Thoracic aorta (tissue), 2 donors: ENCODE results near the gene MAD1L1. TPM values are rescaled to one million over a fixed set of nuclear protein-coding genes. Genes with fewer than 3 reads are reported as not detected.

Source experiments
- ATAC-seq: fragments of 150-250 bp; one replicate; pipeline ENCODE4 v1.8.0; 2017; ENCODE audit warnings: low read depth; ENCODE audit not compliant: insufficient number of reproducible peaks, low FRiP score
- DNase-seq: peaks from one replicate; pipeline ENCODE4 v3.0.0-alpha.2; 2020; ENCODE audit warnings: low spot score
- H3K27ac ChIP-seq, 2 donors: fragments of 200-600 bp; sonication (generic); 1 replicate in 1 of 2; 2 replicates in 1 of 2; pipeline ENCODE4 v1.5.1; 2016; ENCODE audit warnings: mild to moderate bottlenecking in 2 of 2, moderate library complexity in 2 of 2
- H3K27me3 ChIP-seq: fragments of 200-600 bp; sonication (generic); replicated peaks from 2 replicates; pipeline ENCODE4 v1.6.0; 2016; ENCODE audit warnings: mild to moderate bottlenecking; ENCODE audit not compliant: insufficient read depth
- H3K36me3 ChIP-seq: fragments of 200-600 bp; sonication (generic); one replicate; pipeline ENCODE4 v1.5.1; 2016
- H3K4me1 ChIP-seq, 2 donors: fragments of 200-600 bp; sonication (generic); 1 replicate in 1 of 2; 2 replicates in 1 of 2; pipeline versions ENCODE4 v1.5.1 to v1.6.0; 2016; ENCODE audit warnings: low read depth in 2 of 2, mild to moderate bottlenecking in 1 of 2; ENCODE audit not compliant: control insufficient read depth in 1 of 2
- H3K4me3 ChIP-seq: fragments of 200-600 bp; sonication (generic); 2 replicates; pipeline ENCODE4 v1.5.1; 2016; ENCODE audit warnings: mild to moderate bottlenecking
- H3K9me3 ChIP-seq: fragments of 200-600 bp; sonication (generic); 2 replicates; pipeline ENCODE4 v1.5.1; 2016
- total RNA-seq, 2 donors: library from RNA; depleted of rRNA; stranded (reverse); fragments of >200 nt; gene quantifications; one replicate each; pipeline versions ENCODE4 v1.1.0 to v1.2.3, GENCODE V29; 2016
- TF ChIP-seq, protein P1 (sequence below): fragments of 200-600 bp; sonication (generic); IDR thresholded peaks from one replicate; pipeline ENCODE4 v1.5.1; 2019; ENCODE audit warnings: antibody characterized with exemption

Gene MAD1L1
- total RNA-seq, 2 donors from 2014 or later: 27.4 to 41.3 TPM

GRCh38 chr7:1974290-1975101, 258.2 kb downstream of the MAD1L1 start:
- no peaks in the 10 kb centered on the region for H3K36me3 ChIP-seq
- no peaks in the 10 kb centered on the region for H3K27me3 ChIP-seq
- DNase-seq (no peak), ATAC-seq (no peak)
- H3K27ac ChIP-seq: no peak overlapping the region
- no peaks in the 10 kb centered on the region for H3K9me3 ChIP-seq
- H3K4me3 ChIP-seq: no peak overlapping the region
- TF ChIP-seq, protein P1, sequence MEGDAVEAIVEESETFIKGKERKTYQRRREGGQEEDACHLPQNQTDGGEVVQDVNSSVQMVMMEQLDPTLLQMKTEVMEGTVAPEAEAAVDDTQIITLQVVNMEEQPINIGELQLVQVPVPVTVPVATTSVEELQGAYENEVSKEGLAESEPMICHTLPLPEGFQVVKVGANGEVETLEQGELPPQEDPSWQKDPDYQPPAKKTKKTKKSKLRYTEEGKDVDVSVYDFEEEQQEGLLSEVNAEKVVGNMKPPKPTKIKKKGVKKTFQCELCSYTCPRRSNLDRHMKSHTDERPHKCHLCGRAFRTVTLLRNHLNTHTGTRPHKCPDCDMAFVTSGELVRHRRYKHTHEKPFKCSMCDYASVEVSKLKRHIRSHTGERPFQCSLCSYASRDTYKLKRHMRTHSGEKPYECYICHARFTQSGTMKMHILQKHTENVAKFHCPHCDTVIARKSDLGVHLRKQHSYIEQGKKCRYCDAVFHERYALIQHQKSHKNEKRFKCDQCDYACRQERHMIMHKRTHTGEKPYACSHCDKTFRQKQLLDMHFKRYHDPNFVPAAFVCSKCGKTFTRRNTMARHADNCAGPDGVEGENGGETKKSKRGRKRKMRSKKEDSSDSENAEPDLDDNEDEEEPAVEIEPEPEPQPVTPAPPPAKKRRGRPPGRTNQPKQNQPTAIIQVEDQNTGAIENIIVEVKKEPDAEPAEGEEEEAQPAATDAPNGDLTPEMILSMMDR: no peak
- H3K4me1 ChIP-seq: no peaks in the 10 kb centered on the region

DNA sequence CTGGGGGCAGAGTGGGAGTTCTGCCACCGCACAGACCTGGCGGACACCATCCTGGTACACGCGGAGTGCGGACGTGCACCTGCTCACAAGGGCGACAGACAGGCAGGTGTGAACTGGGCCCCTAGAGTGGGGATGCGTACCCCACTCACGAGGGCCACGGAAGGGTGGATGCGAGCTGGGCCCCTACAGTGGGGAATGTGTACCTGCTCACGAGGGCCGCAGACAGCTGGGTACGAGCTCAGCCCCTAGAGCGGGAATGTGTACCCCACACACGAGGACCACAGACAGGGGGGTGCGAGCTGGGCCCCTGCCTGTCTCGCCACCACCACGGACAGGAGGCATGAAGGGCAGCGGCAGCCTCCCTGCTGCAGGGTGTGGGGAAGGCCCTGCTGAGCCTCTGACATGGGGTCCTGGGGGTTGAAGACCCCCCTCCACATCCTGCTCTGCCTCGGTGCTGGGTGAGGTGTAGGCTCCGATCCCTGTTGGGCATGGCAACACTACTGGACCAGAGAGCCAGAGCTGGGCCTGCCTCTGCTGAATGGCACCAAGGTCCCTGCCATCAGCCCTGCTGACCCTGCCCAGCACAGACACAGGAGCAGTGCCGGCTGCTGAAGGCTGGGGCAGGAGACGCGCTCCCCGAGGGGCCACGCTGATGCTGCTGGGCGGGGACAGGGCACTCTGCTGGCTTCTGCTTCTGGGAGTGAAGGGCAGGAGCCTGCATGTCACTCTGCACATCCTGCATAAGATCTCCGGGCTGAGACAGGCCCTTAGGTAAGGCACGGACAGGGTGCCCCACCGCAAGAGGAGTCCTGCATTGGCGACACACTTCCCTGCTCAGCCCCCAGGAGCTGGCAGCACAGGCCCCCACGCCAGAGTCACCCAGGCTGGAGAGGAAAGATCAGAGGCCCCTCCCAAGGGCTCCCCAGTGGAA, 259.2 kb downstream of the MAD1L1 start:
- H3K27me3 ChIP-seq: no peaks in the 10 kb centered on the region
- no peak overlapping the region for H3K4me3 ChIP-seq
- DNase-seq: no peak
- H3K4me1 ChIP-seq: no peaks in the 10 kb centered on the region
- H3K27ac ChIP-seq: no peak overlapping the region
- no peaks in the 10 kb centered on the region for H3K9me3 ChIP-seq
- no peaks in the 10 kb centered on the region for H3K36me3 ChIP-seq
- ATAC-seq: no peak
- TF ChIP-seq, protein P1: no peak

GRCh38 chr7:1972744-1973143, 260.0 kb downstream of the MAD1L1 start:
- H3K4me1 ChIP-seq: no peaks in the 10 kb centered on the region
- H3K4me3 ChIP-seq: no peak overlapping the region
- H3K36me3 ChIP-seq: no peaks in the 10 kb centered on the region
- H3K27ac ChIP-seq: no peak overlapping the region
- TF ChIP-seq, protein P1: no peak
- ATAC-seq: no peak
- no peak for DNase-seq
- no peaks in the 10 kb centered on the region for H3K27me3 ChIP-seq
- no peaks in the 10 kb centered on the region for H3K9me3 ChIP-seq

- no peaks in the 10 kb centered on the region for H3K9me3 ChIP-seq
- H3K27ac ChIP-seq: no peak overlapping the region
- no peak for ATAC-seq
- no peak overlapping the region for H3K4me3 ChIP-seq
- no peaks in the 10 kb centered on the region for H3K27me3 ChIP-seq
- H3K4me1 ChIP-seq: no peaks in the 10 kb centered on the region
- no peaks in the 10 kb centered on the region for H3K36me3 ChIP-seq
- TF ChIP-seq, protein P1: no peak
- DNase-seq: no peak
Observed at GRCh38 chr7:1971946-1972654, 260.6 kb downstream of the MAD1L1 start.
